ENCODE data around the gene GALNT7.
"Not testable (repeated sequence)": the region's sequence is repeated elsewhere in the genome, so short reads cannot be mapped to it uniquely, and the experiment has no call there.

Gene GALNT7

GRCh38 chr4:173166491-173166890, 2.1 kb upstream of the GALNT7 start:
- DNase-seq (ENCODE audit: low read depth), result no peak

- peak; percentile 51 for DNase-seq (ENCODE audit: low read depth)
These were observed 734 bp upstream of the GALNT7 start for GRCh38 chr4:173167758-173168395.

- no peak for DNase-seq (ENCODE audit: low read depth)
These were observed 492 bp downstream of the GALNT7 start for GRCh38 chr4:173169178-173169427.

- peak; percentile 73 for DNase-seq (ENCODE audit: low read depth)
These were observed 994 bp downstream of the GALNT7 start for GRCh38 chr4:173169428-173170181.

- DNase-seq (ENCODE audit: low read depth), result peak; percentile 28
These were observed 1.7 kb downstream of the GALNT7 start for GRCh38 chr4:173170182-173170778.

GRCh38 chr4:173171098-173171497, 2.5 kb downstream of the GALNT7 start:
- DNase-seq (ENCODE audit: low read depth), result peak; percentile 46

GRCh38 chr4:173171987-173172386, 3.4 kb downstream of the GALNT7 start:
- no peak for DNase-seq (ENCODE audit: low read depth)

- no peak for DNase-seq (ENCODE audit: low read depth)
These were observed 5.6 kb downstream of the GALNT7 start for GRCh38 chr4:173174184-173174583.

- no peak for DNase-seq (ENCODE audit: low read depth)
These were observed 6.0 kb downstream of the GALNT7 start for GRCh38 chr4:173174594-173175012.

- DNase-seq (ENCODE audit: low read depth), result no peak
These were observed 7.4 kb downstream of the GALNT7 start for GRCh38 chr4:173176010-173176409.

GRCh38 chr4:173177232-173177631, 8.6 kb downstream of the GALNT7 start:
- DNase-seq (ENCODE audit: low read depth), result no peak

- DNase-seq (ENCODE audit: low read depth), result no peak
These were observed 9.5 kb downstream of the GALNT7 start for GRCh38 chr4:173178144-173178543.

- DNase-seq (ENCODE audit: low read depth), result peak; percentile 86
These were observed 13.2 kb downstream of the GALNT7 start for GRCh38 chr4:173181848-173182247.

GRCh38 chr4:173182403-173182802, 13.8 kb downstream of the GALNT7 start:
- DNase-seq (ENCODE audit: low read depth), result peak; percentile 84

GRCh38 chr4:173183659-173184247, 15.1 kb downstream of the GALNT7 start:
- not testable (repeated sequence) for DNase-seq (ENCODE audit: low read depth)

GRCh38 chr4:173185847-173186510, 17.4 kb downstream of the GALNT7 start:
- DNase-seq (ENCODE audit: low read depth), result no peak

- DNase-seq (ENCODE audit: low read depth), result peak; percentile 32
These were observed 19.1 kb downstream of the GALNT7 start for GRCh38 chr4:173187732-173188131.

GRCh38 chr4:173188648-173189047, 20.0 kb downstream of the GALNT7 start:
- DNase-seq (ENCODE audit: low read depth), result no peak

- DNase-seq (ENCODE audit: low read depth), result peak; percentile 93
These were observed 20.6 kb downstream of the GALNT7 start for GRCh38 chr4:173189117-173189693.

- peak; percentile 42 for DNase-seq (ENCODE audit: low read depth)
These were observed 23.0 kb downstream of the GALNT7 start for GRCh38 chr4:173191623-173192041.

- no peak for DNase-seq (ENCODE audit: low read depth)
These were observed 24.0 kb downstream of the GALNT7 start for GRCh38 chr4:173192375-173193162.
